C4-2B (cell line): ENCODE measurements around the gene COG7.

Source experiments
- ZFX ChIP-seq: fragments of 450-650 bp; IDR thresholded peaks from 2 replicates; pipeline ENCODE4 v1.6.1; 2017
- TF ChIP-seq, protein P1 (sequence below): fragments of 450-650 bp; conservative IDR thresholded peaks from 2 replicates; pipeline ENCODE4 v1.5.1; 2017; ENCODE audit warnings: mild to moderate bottlenecking

DNA sequence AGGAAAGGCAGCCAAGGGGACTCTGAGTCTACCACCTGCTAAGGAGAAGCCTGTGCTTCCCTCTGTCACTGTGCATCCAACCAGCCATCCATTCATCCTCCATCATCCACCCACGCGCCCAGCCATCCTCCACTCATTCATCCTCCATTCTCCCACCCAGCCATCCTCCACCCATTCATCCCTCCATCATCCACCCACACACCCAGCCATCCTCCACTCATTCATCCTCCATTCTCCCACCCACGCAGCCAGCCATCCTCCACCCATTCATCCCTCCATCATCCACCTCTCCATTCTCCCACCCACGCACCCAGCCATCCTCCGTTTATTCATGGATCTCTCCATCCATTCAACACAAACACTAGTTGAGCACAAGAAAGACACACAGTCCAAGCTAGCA, 74.1 kb downstream of the COG7 start:
- TF ChIP-seq, protein P1, sequence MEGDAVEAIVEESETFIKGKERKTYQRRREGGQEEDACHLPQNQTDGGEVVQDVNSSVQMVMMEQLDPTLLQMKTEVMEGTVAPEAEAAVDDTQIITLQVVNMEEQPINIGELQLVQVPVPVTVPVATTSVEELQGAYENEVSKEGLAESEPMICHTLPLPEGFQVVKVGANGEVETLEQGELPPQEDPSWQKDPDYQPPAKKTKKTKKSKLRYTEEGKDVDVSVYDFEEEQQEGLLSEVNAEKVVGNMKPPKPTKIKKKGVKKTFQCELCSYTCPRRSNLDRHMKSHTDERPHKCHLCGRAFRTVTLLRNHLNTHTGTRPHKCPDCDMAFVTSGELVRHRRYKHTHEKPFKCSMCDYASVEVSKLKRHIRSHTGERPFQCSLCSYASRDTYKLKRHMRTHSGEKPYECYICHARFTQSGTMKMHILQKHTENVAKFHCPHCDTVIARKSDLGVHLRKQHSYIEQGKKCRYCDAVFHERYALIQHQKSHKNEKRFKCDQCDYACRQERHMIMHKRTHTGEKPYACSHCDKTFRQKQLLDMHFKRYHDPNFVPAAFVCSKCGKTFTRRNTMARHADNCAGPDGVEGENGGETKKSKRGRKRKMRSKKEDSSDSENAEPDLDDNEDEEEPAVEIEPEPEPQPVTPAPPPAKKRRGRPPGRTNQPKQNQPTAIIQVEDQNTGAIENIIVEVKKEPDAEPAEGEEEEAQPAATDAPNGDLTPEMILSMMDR: no peak
- no peak for TF ChIP-seq ZFX
